K562 (cell line): ENCODE results near the gene HAPLN2. TPM values are rescaled to one million over a fixed set of nuclear protein-coding genes. Genes with fewer than 3 reads are reported as not detected.
A peak's percentile ranks its signal among the peaks of the same experiment; 100 is the strongest.

Experiments used
- ARID2 ChIP-seq: fragments of 450-650 bp; IDR thresholded peaks from 2 replicates; pipeline ENCODE4 v1.6.1; 2017; ENCODE audit warnings: antibody characterized with exemption, mild to moderate bottlenecking
- CCNT2 ChIP-seq: IDR thresholded peaks from 2 replicates; pipeline ENCODE4 v1.6.1; 2011; ENCODE audit warnings: borderline replicate concordance, low read depth, mild to moderate bottlenecking, moderate library complexity, mixed read lengths, low read length; ENCODE audit not compliant: insufficient read length; ENCODE audit errors: extremely low read depth
- DACH1 ChIP-seq: fragments of 450-650 bp; IDR thresholded peaks from 2 replicates; pipeline ENCODE4 v1.6.1; 2018; ENCODE audit not compliant: partially characterized antibody
- E2F8 ChIP-seq: fragments of 450-650 bp; IDR thresholded peaks from 2 replicates; pipeline ENCODE4 v1.7.1; 2018; ENCODE audit warnings: mild to moderate bottlenecking, low read depth; ENCODE audit not compliant: partially characterized antibody
- HBP1 ChIP-seq: fragments of 450-650 bp; formaldehyde crosslinking; IDR thresholded peaks from 2 replicates; pipeline ENCODE4 v1.4.0; 2022; ENCODE audit warnings: missing genetic modification characterization
- HEY1 ChIP-seq: fragments of 250-450 bp; sonication (Bioruptor Pico); IDR thresholded peaks from 2 replicates; pipeline ENCODE4 v1.5.0; 2020; ENCODE audit warnings: mild to moderate bottlenecking, moderate library complexity, borderline replicate concordance
- KDM1A ChIP-seq, 2 experiments: fragments of 450-650 bp; IDR thresholded peaks; 2 replicates each; pipeline ENCODE4 v1.6.1; 2016; ENCODE audit warnings: mild to moderate bottlenecking in 2 of 2
- MIER1 ChIP-seq: fragments of 450-650 bp; IDR thresholded peaks from 2 replicates; pipeline ENCODE4 v1.6.1; 2016; ENCODE audit warnings: antibody characterized with exemption, mild to moderate bottlenecking, low read depth
- NBN ChIP-seq: fragments of 450-650 bp; IDR thresholded peaks from 2 replicates; pipeline ENCODE4 v1.6.1; 2016; ENCODE audit warnings: low read depth, mild to moderate bottlenecking
- NEUROD1 ChIP-seq: fragments of 150-350 bp; IDR thresholded peaks from 2 replicates; pipeline ENCODE4 v1.6.1; 2014; ENCODE audit warnings: borderline replicate concordance, low read length, low read depth; ENCODE audit not compliant: partially characterized antibody
- POLR2G ChIP-seq: fragments of 200-400 bp; formaldehyde crosslinking; IDR thresholded peaks from 2 replicates; pipeline ENCODE4 v1.6.1; 2017; ENCODE audit warnings: low read depth, mild to moderate bottlenecking, antibody characterized with exemption, low read length, moderate library complexity
- RBM22 ChIP-seq: fragments of 200-400 bp; formaldehyde crosslinking; IDR thresholded peaks from 2 replicates; pipeline ENCODE4 v1.6.1; 2018; ENCODE audit warnings: low read length, low read depth; ENCODE audit not compliant: poor library complexity, severe bottlenecking
- SMARCE1 ChIP-seq: fragments of 450-650 bp; IDR thresholded peaks from 2 replicates; pipeline ENCODE4 v1.7.1; 2016; ENCODE audit warnings: mild to moderate bottlenecking
- STAT5B ChIP-seq: fragments of 250-450 bp; sonication (Bioruptor Pico); IDR thresholded peaks from 2 replicates; pipeline ENCODE4 v1.8.0; 2021; ENCODE audit warnings: mild to moderate bottlenecking, inconsistent platforms
- THRB ChIP-seq: fragments of 450-650 bp; formaldehyde crosslinking; conservative IDR thresholded peaks from 2 replicates; pipeline ENCODE4 v1.4.0; 2022; ENCODE audit warnings: mild to moderate bottlenecking, missing genetic modification characterization
- ZBTB1 ChIP-seq: sonication (generic); formaldehyde crosslinking; IDR thresholded peaks from 2 replicates; pipeline ENCODE4 v1.8.1; 2023; ENCODE audit warnings: missing genetic modification reagents, low read depth, mild to moderate bottlenecking, borderline replicate concordance
- ZBTB33 ChIP-seq: sonication (generic); formaldehyde crosslinking; IDR thresholded peaks from 2 replicates; pipeline ENCODE4 v1.8.1; 2023; ENCODE audit warnings: mild to moderate bottlenecking, missing genetic modification reagents
- ZFP36 ChIP-seq: fragments of 150-350 bp; IDR thresholded peaks from 2 replicates; pipeline ENCODE4 v1.6.1; 2018; ENCODE audit warnings: low read length, low read depth; ENCODE audit not compliant: partially characterized antibody
- ZNF778 ChIP-seq: fragments of 450-650 bp; formaldehyde crosslinking; IDR thresholded peaks from 2 replicates; pipeline ENCODE4 v1.4.0; 2020; ENCODE audit warnings: mild to moderate bottlenecking, moderate library complexity
- polyA plus RNA-seq, 8 experiments: library from polyadenylated mRNA; depleted of rRNA in 4 of 8; stranded (reverse) in 5 of 8; unstranded in 3 of 8; fragments of >200 nt; fragmentation: Nextera tagmentation in 2 of 8; fragmentation: Illumina TruSeq in 1 of 8; extraction: Ambion mirVana in 2 of 8; extraction: Trizol in 1 of 8; gene quantifications; 2 replicates each; pipeline versions ENCODE4 v1.2.1 to v1.2.3, GENCODE V29; 2011 to 2014; ENCODE audit warnings: inconsistent platforms in 1 of 8, missing spikeins in 1 of 8
- total RNA-seq, 7 experiments: library from RNA; depleted of rRNA in 6 of 7; stranded (reverse); fragments of >200 nt in 6 of 7; fragmentation: Illumina TruSeq in 2 of 7; extraction: Trizol in 2 of 7; gene quantifications; 2 replicates each; pipeline versions ENCODE4 v1.2.1 to v1.2.3, GENCODE V29; 2011 to 2021; ENCODE audit warnings: low replicate concordance in 1 of 7

The HAPLN2 gene
- total and polyA plus RNA-seq, 9 of the 15 experiments (the other 6 are each of a cell fraction or from before 2014, with no cell fraction given): 0.14 to 5.2 (median 3.8) TPM; not detected in 4

GRCh38 chr1:156601122-156601830 is 17.9 kb upstream of the HAPLN2 start, which contains the start of gene GPATCH4 (continued):
- TF ChIP-seq ZFP36 (no peak), NEUROD1 (no peak), ZNF778 (CRISPR knock-in tag) (no peak), MIER1 (no peak), HBP1 (CRISPR knock-in tag) (0 out of 2 replicates have a peak, but pooled peaks have one; percentile 65), POLR2G (peak; percentile 77), KDM1A (IDR thresholded peaks at IDR 0.05) (peak; percentile 60 to 77; a peak in 3 of 4 replicates), STAT5B (CRISPR knock-in tag) (no peak), THRB (CRISPR knock-in tag) (no peak), NBN (peak; percentile 58; the same call in 1 of the 2 replicates), DACH1 (no peak), E2F8 (peak; percentile 86), HEY1 (CRISPR knock-in tag) (no peak), SMARCE1 (no peak), CCNT2 (no peak), ZBTB1 (CRISPR knock-in tag) (no peak), ZBTB33 (CRISPR knock-in tag) (0 out of 2 replicates have a peak, but pooled peaks have one; percentile 4), ARID2 (no peak), RBM22 (no peak)
